H9 (cell line): ENCODE data around the gene INSL3. TPM values are rescaled to one million over a fixed set of nuclear protein-coding genes. Genes with fewer than 3 reads are reported as not detected.
A peak's percentile ranks its signal among the peaks of the same experiment; 100 is the strongest.

Experiments
- DNase-seq: peaks from one replicate; pipeline ENCODE4 v3.0.0-alpha.2; 2017
- H2AFZ ChIP-seq: one replicate; pipeline ENCODE4 v1.6.1; 2013; ENCODE audit warnings: mild to moderate bottlenecking, low read length, control low read depth, moderate library complexity
- H2AK5ac ChIP-seq: 2 replicates; pipeline ENCODE4 v1.6.1; 2013; ENCODE audit warnings: low read length, control low read depth, mixed read lengths; ENCODE audit not compliant: insufficient read length
- H2BK120ac ChIP-seq: one replicate; pipeline ENCODE4 v1.6.1; 2013; ENCODE audit warnings: low read depth, mild to moderate bottlenecking, low read length, control low read depth, inconsistent platforms; ENCODE audit not compliant: poor library complexity, severe bottlenecking
- H2BK12ac ChIP-seq: 2 replicates; pipeline ENCODE4 v1.6.1; 2013; ENCODE audit warnings: low read length, control low read depth, mixed read lengths, low read depth; ENCODE audit not compliant: insufficient read length
- H2BK15ac ChIP-seq: 2 replicates; pipeline ENCODE4 v1.6.1; 2013; ENCODE audit warnings: low read depth, low read length, control low read depth
- H2BK20ac ChIP-seq: one replicate; pipeline ENCODE4 v1.6.1; 2013; ENCODE audit warnings: low read depth, mild to moderate bottlenecking, low read length, control low read depth, inconsistent platforms; ENCODE audit not compliant: poor library complexity, severe bottlenecking
- H2BK5ac ChIP-seq: 2 replicates; pipeline ENCODE4 v1.6.1; 2013; ENCODE audit warnings: low read length, control low read depth, mixed read lengths; ENCODE audit not compliant: insufficient read length
- H3K14ac ChIP-seq: 2 replicates; pipeline ENCODE4 v1.6.1; 2013; ENCODE audit warnings: low read length, control low read depth; ENCODE audit not compliant: insufficient read depth
- H3K18ac ChIP-seq: 2 replicates; pipeline ENCODE4 v1.6.1; 2013; ENCODE audit warnings: low read depth, mild to moderate bottlenecking, mixed read lengths, low read length, control low read depth; ENCODE audit not compliant: insufficient read length
- H3K23ac ChIP-seq: 2 replicates; pipeline ENCODE4 v1.6.1; 2013; ENCODE audit warnings: low read length, control low read depth, mixed read lengths, low read depth; ENCODE audit not compliant: insufficient read length
- H3K23me2 ChIP-seq: 2 replicates; pipeline ENCODE4 v1.6.1; 2013; ENCODE audit warnings: low read depth, mild to moderate bottlenecking, mixed read lengths, low read length, control low read depth; ENCODE audit not compliant: insufficient read length, poor library complexity, severe bottlenecking
- H3K27ac ChIP-seq: 2 replicates; pipeline ENCODE4 v1.5.1; 2013; ENCODE audit warnings: low read length, control low read depth, mixed read lengths, low read depth; ENCODE audit not compliant: insufficient read length
- H3K27me3 ChIP-seq: 2 replicates; pipeline ENCODE4 v1.6.1; 2013; ENCODE audit warnings: low read length, control low read depth, inconsistent platforms; ENCODE audit not compliant: insufficient read depth
- H3K4ac ChIP-seq: 2 replicates; pipeline ENCODE4 v1.6.1; 2013; ENCODE audit warnings: low read depth, mild to moderate bottlenecking, control low read depth, inconsistent platforms, low read length, moderate library complexity
- H3K4me1 ChIP-seq: 2 replicates; pipeline ENCODE4 v1.6.1; 2013; ENCODE audit warnings: low read length, control low read depth, inconsistent platforms; ENCODE audit not compliant: insufficient read depth
- H3K4me2 ChIP-seq: 2 replicates; pipeline ENCODE4 v1.6.1; 2013; ENCODE audit warnings: low read length, control low read depth, mixed read lengths; ENCODE audit not compliant: insufficient read length, insufficient read depth
- H3K56ac ChIP-seq: 2 replicates; pipeline ENCODE4 v1.6.1; 2013; ENCODE audit warnings: low read depth, mild to moderate bottlenecking, mixed read lengths, low read length, control low read depth; ENCODE audit not compliant: insufficient read length
- H3K79me1 ChIP-seq: 2 replicates; pipeline ENCODE4 v1.6.1; 2013; ENCODE audit warnings: low read depth, mild to moderate bottlenecking, moderate library complexity, low read length, control low read depth, inconsistent platforms; ENCODE audit not compliant: insufficient read depth, poor library complexity, severe bottlenecking
- H3K79me2 ChIP-seq: 2 replicates; pipeline ENCODE4 v1.6.1; 2013; ENCODE audit warnings: low read length, control low read depth, inconsistent platforms; ENCODE audit not compliant: insufficient read depth
- H3K9ac ChIP-seq: 2 replicates; pipeline ENCODE4 v1.6.1; 2013; ENCODE audit warnings: low read length, control low read depth, mixed read lengths; ENCODE audit not compliant: insufficient read length; ENCODE audit errors: extremely low read depth
- H3K9me3 ChIP-seq: one replicate; pipeline ENCODE4 v1.6.1; 2013; ENCODE audit warnings: low read depth, low read length, inconsistent platforms; ENCODE audit not compliant: control insufficient read depth
- H3T11ph ChIP-seq: one replicate; pipeline ENCODE4 v1.6.1; 2013; ENCODE audit warnings: mild to moderate bottlenecking, low read length, control low read depth, inconsistent platforms
- H4K20me1 ChIP-seq: one replicate; pipeline ENCODE4 v1.6.1; 2013; ENCODE audit not compliant: control insufficient read depth, insufficient read length, insufficient read depth
- H4K5ac ChIP-seq: 2 replicates; pipeline ENCODE4 v1.6.1; 2013; ENCODE audit warnings: low read depth, mild to moderate bottlenecking, mixed read lengths, low read length, control low read depth; ENCODE audit not compliant: insufficient read length
- H4K8ac ChIP-seq: replicated peaks from 2 replicates; pipeline ENCODE4 v1.6.1; 2013; ENCODE audit warnings: low read length, control low read depth, mixed read lengths, low read depth; ENCODE audit not compliant: insufficient read length
- H4K91ac ChIP-seq: 2 replicates; pipeline ENCODE4 v1.6.1; 2013; ENCODE audit warnings: low read depth, mild to moderate bottlenecking, moderate library complexity, mixed read lengths, low read length, control low read depth; ENCODE audit not compliant: insufficient read length
- H3K27ac Mint-ChIP-seq, 3 experiments: 2 replicates in 2 of 3; 3 replicates in 1 of 3; pipeline ENCODE4 v1.8.0; 2020 to 2021; ENCODE audit warnings: mixed read lengths in 3 of 3, mild to moderate bottlenecking in 1 of 3, moderate library complexity in 1 of 3
- H3K27me3 Mint-ChIP-seq: 2 replicates; pipeline ENCODE4 v1.8.0; 2021; ENCODE audit warnings: low read depth, mild to moderate bottlenecking, moderate library complexity, mixed read lengths
- H3K36me3 Mint-ChIP-seq, 3 experiments: 2 replicates in 2 of 3; 3 replicates in 1 of 3; pipeline ENCODE4 v1.8.0; 2020 to 2021; ENCODE audit warnings: low read depth in 3 of 3, mixed read lengths in 3 of 3; ENCODE audit not compliant: insufficient read depth in 1 of 3
- H3K4me1 Mint-ChIP-seq, 2 experiments: 2 replicates each; pipeline ENCODE4 v1.8.0; 2020; ENCODE audit warnings: mixed read lengths in 2 of 2
- H3K4me3 Mint-ChIP-seq, 2 experiments: 2 replicates in 1 of 2; 3 replicates in 1 of 2; pipeline ENCODE4 v1.8.0; 2020 to 2021; ENCODE audit warnings: mild to moderate bottlenecking in 2 of 2, mixed read lengths in 2 of 2, moderate library complexity in 1 of 2
- H3K9me3 Mint-ChIP-seq, 2 experiments: 2 replicates in 1 of 2; 3 replicates in 1 of 2; pipeline ENCODE4 v1.8.0; 2020; ENCODE audit warnings: mild to moderate bottlenecking in 2 of 2, mixed read lengths in 2 of 2, moderate library complexity in 1 of 2
- CTCF ChIP-seq: fragments of 200-600 bp; sonication (generic); conservative IDR thresholded peaks from 3 replicates; pipeline ENCODE4 v1.8.0; 2021; ENCODE audit warnings: antibody characterized with exemption, mild to moderate bottlenecking
- WGBS: extraction: QIAGEN DNeasy Blood & Tissue Kit; methylation state at CpG from one replicate; pipeline ENCODE4 v1.1.7; 2013; ENCODE audit warnings: missing lambda C conversion rate, low lambda C conversion rate, mixed read lengths; ENCODE audit not compliant: insufficient read length; ENCODE audit errors: extremely low coverage; 5-methylcytosine and 5-hydroxymethylcytosine counted together
- total RNA-seq: library from RNA; stranded (reverse); gene quantifications from 2 replicates; pipeline ENCODE4 v1.2.1, GENCODE V29; 2021

INSL3 gene
- total RNA-seq, 1 experiment from 2014 or later = 0.63 TPM

- Mint-ChIP-seq H3K4me3 (no peak overlapping the region), H3K27me3 (peaks cover 33% of the 10 kb centered on the region), H3K36me3 (no peaks in the 10 kb centered on the region; a peak in 1 of 7 replicates), H3K4me1 (peaks cover 5 to 16% of the 10 kb centered on the region in 2 experiments; a peak in 3 of 4 replicates), H3K9me3 (peaks cover 2 to 5% of the 10 kb centered on the region in 2 experiments; a peak in 3 of 5 replicates), H3K27ac (peak overlapping the region in 1 of 3 experiments; percentile 77; a peak in 1 of 7 replicates)
- no CpG with 5 or more reads among the region's 14 CpGs for WGBS
- Histone ChIP-seq H3K23me2 (peaks cover 4% of the 10 kb centered on the region), H3K23ac (no peak overlapping the region), H4K8ac (no peak overlapping the region), H3K27me3 (no peaks in the 10 kb centered on the region), H3K9me3 (no peaks in the 10 kb centered on the region), H3K14ac (no peak overlapping the region), H2AK5ac (no peak overlapping the region), H3K9ac (no peak overlapping the region), H2BK12ac (no peak overlapping the region), H3T11ph (no peak overlapping the region), H3K79me2 (no peaks in the 10 kb centered on the region), H2BK20ac (no peak overlapping the region), H3K79me1 (no peaks in the 10 kb centered on the region), H3K4me1 (no peaks in the 10 kb centered on the region), H3K4ac (no peak overlapping the region), H4K20me1 (no peaks in the 10 kb centered on the region), H3K56ac (no peak overlapping the region), H3K27ac (no peak overlapping the region), H2BK120ac (no peak overlapping the region), H2BK5ac (no peak overlapping the region), H3K18ac (peak overlapping the region; percentile 5), H2BK15ac (no peak overlapping the region), H3K4me2 (no peak overlapping the region), H4K5ac (no peak overlapping the region), H4K91ac (no peak overlapping the region), H2AFZ (no peak overlapping the region)
- DNase-seq = no peak
- no peak for TF ChIP-seq CTCF
Measured at GRCh38 chr19:17848595-17849292, 27.4 kb upstream of the INSL3 start.
